ENCODE results near the gene ALG2.

Gene ALG2

GRCh38 chr9:99192786-99193465 is 28.8 kb downstream of the ALG2 start:
- DNase-seq (ENCODE audit: low read depth in 2 of 2), result no peak

GRCh38 chr9:99190597-99191283 is 31.0 kb downstream of the ALG2 start:
- no peak for DNase-seq (ENCODE audit: low read depth in 2 of 2)

- no peak for DNase-seq (ENCODE audit: low read depth in 2 of 2)
Measured at GRCh38 chr9:99189887-99190596, 31.7 kb downstream of the ALG2 start.

GRCh38 chr9:99189186-99189585 is 32.6 kb downstream of the ALG2 start:
- no peak for DNase-seq (ENCODE audit: low read depth in 2 of 2)

- no peak for DNase-seq (ENCODE audit: low read depth in 2 of 2)
Measured at GRCh38 chr9:99187311-99187710, 34.4 kb downstream of the ALG2 start.

GRCh38 chr9:99185934-99186333 is 35.8 kb downstream of the ALG2 start:
- no peak for DNase-seq (ENCODE audit: low read depth in 2 of 2)

- no peak for DNase-seq (ENCODE audit: low read depth in 2 of 2)
Measured at GRCh38 chr9:99185348-99185632, 36.5 kb downstream of the ALG2 start.

- peak; percentile 93 for DNase-seq (ENCODE audit: low read depth in 2 of 2)
Measured at GRCh38 chr9:99184475-99185347, 37.0 kb downstream of the ALG2 start.

GRCh38 chr9:99184110-99184474 is 37.6 kb downstream of the ALG2 start:
- DNase-seq (ENCODE audit: low read depth in 2 of 2), result no peak

- DNase-seq (ENCODE audit: low read depth in 2 of 2), result no peak
Measured at GRCh38 chr9:99183616-99184015, 38.1 kb downstream of the ALG2 start.

GRCh38 chr9:99182356-99182755 is 39.4 kb downstream of the ALG2 start:
- DNase-seq (ENCODE audit: low read depth in 2 of 2), result no peak

GRCh38 chr9:99181621-99182020 is 40.1 kb downstream of the ALG2 start:
- peak; percentile 27 to 43 for DNase-seq (ENCODE audit: low read depth in 2 of 2)

- DNase-seq (ENCODE audit: low read depth in 2 of 2), result no peak
Measured at GRCh38 chr9:99181206-99181605, 40.5 kb downstream of the ALG2 start.

GRCh38 chr9:99180662-99181061 is 41.1 kb downstream of the ALG2 start:
- DNase-seq (ENCODE audit: low read depth in 2 of 2), result no peak

GRCh38 chr9:99180199-99180598 is 41.5 kb downstream of the ALG2 start:
- no peak for DNase-seq (ENCODE audit: low read depth in 2 of 2)

- DNase-seq (ENCODE audit: low read depth in 2 of 2), result no peak
Measured at GRCh38 chr9:99178912-99179872, 42.5 kb downstream of the ALG2 start.

- DNase-seq (ENCODE audit: low read depth in 2 of 2), result no peak
Measured at GRCh38 chr9:99177576-99178366, 44.0 kb downstream of the ALG2 start.

- no peak for DNase-seq (ENCODE audit: low read depth in 2 of 2)
Measured at GRCh38 chr9:99176527-99177013, 45.2 kb downstream of the ALG2 start.

- no peak for DNase-seq (ENCODE audit: low read depth in 2 of 2)
Measured at GRCh38 chr9:99173570-99174504, 47.9 kb downstream of the ALG2 start.
